HepG2 (cell line): ENCODE data around the gene MYADML2. TPM values are rescaled to one million over a fixed set of nuclear protein-coding genes. Genes with fewer than 3 reads are reported as not detected.

Source experiments
- AKAP8 ChIP-seq: sonication (generic); formaldehyde crosslinking; IDR thresholded peaks from 2 replicates; pipeline ENCODE4 v1.5.1; 2020; ENCODE audit warnings: mild to moderate bottlenecking, missing genetic modification reagents
- AKNA ChIP-seq: sonication (generic); formaldehyde crosslinking; IDR thresholded peaks from 2 replicates; pipeline ENCODE4 v1.4.0; 2020; ENCODE audit warnings: missing genetic modification reagents, borderline replicate concordance
- ATF5 ChIP-seq: sonication (generic); formaldehyde crosslinking; IDR thresholded peaks from 2 replicates; pipeline ENCODE4 v1.4.0; 2020; ENCODE audit warnings: mild to moderate bottlenecking, low read depth, missing genetic modification reagents
- ETS1 ChIP-seq: sonication (generic); formaldehyde crosslinking; IDR thresholded peaks from 2 replicates; pipeline ENCODE4 v1.4.0; 2020; ENCODE audit warnings: missing genetic modification reagents
- MTF2 ChIP-seq: sonication (generic); formaldehyde crosslinking; IDR thresholded peaks from 2 replicates; pipeline ENCODE4 v1.5.0; 2020; ENCODE audit warnings: missing genetic modification reagents, borderline replicate concordance
- NKX3-1 ChIP-seq: sonication (generic); formaldehyde crosslinking; IDR thresholded peaks from 2 replicates; pipeline ENCODE4 v1.5.0; 2020; ENCODE audit warnings: missing genetic modification reagents
- POGK ChIP-seq: sonication (generic); formaldehyde crosslinking; conservative IDR thresholded peaks from 2 replicates; pipeline ENCODE4 v1.8.0; 2022; ENCODE audit warnings: mild to moderate bottlenecking, moderate library complexity, missing genetic modification reagents
- SCMH1 ChIP-seq: sonication (generic); formaldehyde crosslinking; IDR thresholded peaks from 2 replicates; pipeline ENCODE4 v1.9.0; 2021; ENCODE audit warnings: missing genetic modification reagents, mild to moderate bottlenecking, borderline replicate concordance
- U2AF2 ChIP-seq: fragments of 200-400 bp; formaldehyde crosslinking; IDR thresholded peaks from 2 replicates; pipeline ENCODE4 v1.6.1; 2017; ENCODE audit warnings: low read depth, mild to moderate bottlenecking, low read length
- ZMAT3 ChIP-seq: sonication (generic); formaldehyde crosslinking; conservative IDR thresholded peaks from 2 replicates; pipeline ENCODE4 v1.7.0; 2021; ENCODE audit warnings: missing genetic modification reagents
- ZNF10 ChIP-seq: sonication (generic); formaldehyde crosslinking; IDR thresholded peaks from 2 replicates; pipeline ENCODE4 v1.4.0; 2020; ENCODE audit warnings: mild to moderate bottlenecking, low read depth, missing genetic modification reagents, borderline replicate concordance
- ZNF12 ChIP-seq: sonication (generic); formaldehyde crosslinking; IDR thresholded peaks from 2 replicates; pipeline ENCODE4 v1.5.0; 2020; ENCODE audit warnings: missing genetic modification reagents
- ZNF292 ChIP-seq: sonication (generic); formaldehyde crosslinking; IDR thresholded peaks from 2 replicates; pipeline ENCODE4 v1.8.1; 2022; ENCODE audit warnings: mild to moderate bottlenecking, low read depth, missing genetic modification reagents, borderline replicate concordance
- ZNF317 ChIP-seq: sonication (generic); formaldehyde crosslinking; IDR thresholded peaks from 2 replicates; pipeline ENCODE4 v1.5.0; 2020; ENCODE audit warnings: mild to moderate bottlenecking, missing genetic modification reagents
- ZNF337 ChIP-seq: sonication (generic); formaldehyde crosslinking; IDR thresholded peaks from 2 replicates; pipeline ENCODE4 v1.5.1; 2020; ENCODE audit warnings: missing genetic modification reagents, low read depth, mild to moderate bottlenecking, borderline replicate concordance
- ZNF362 ChIP-seq: sonication (generic); formaldehyde crosslinking; IDR thresholded peaks from 2 replicates; pipeline ENCODE4 v1.4.0; 2020; ENCODE audit warnings: missing genetic modification reagents, mild to moderate bottlenecking, borderline replicate concordance
- ZNF563 ChIP-seq: sonication (generic); formaldehyde crosslinking; IDR thresholded peaks from 2 replicates; pipeline ENCODE4 v1.8.0; 2022; ENCODE audit warnings: mild to moderate bottlenecking, moderate library complexity, missing genetic modification reagents
- polyA plus RNA-seq, 8 experiments: library from polyadenylated mRNA; depleted of rRNA in 3 of 8; stranded (reverse) in 7 of 8; unstranded in 1 of 8; fragments of >200 nt; fragmentation: Illumina TruSeq in 4 of 8; extraction: Trizol in 4 of 8; gene quantifications; 2 replicates each; pipeline versions ENCODE4 v1.2.1 to v1.2.3, GENCODE V29; 2011 to 2016; ENCODE audit warnings: low read depth in 4 of 8, missing spikeins in 1 of 8, mixed read lengths in 1 of 8; ENCODE audit not compliant: insufficient read depth in 1 of 8
- total RNA-seq, 5 experiments: library from RNA; depleted of rRNA; stranded (reverse); fragments of >200 nt; fragmentation: Illumina TruSeq; extraction: Trizol; gene quantifications; 2 replicates each; pipeline ENCODE4 v1.2.3, GENCODE V29; 2016; ENCODE audit warnings: low read depth in 1 of 5

MYADML2 gene
- total and polyA plus RNA-seq, 2 of the 13 experiments (the other 11 are each of a cell fraction or from before 2014, with no cell fraction given) = not detected

- 0 out of 2 replicates have a peak, but pooled peaks have one; percentile 42 for TF ChIP-seq ATF5 (CRISPR knock-in tag)
- TF ChIP-seq AKAP8 = peak; percentile 54; the same call in 1 of the 2 replicates
- TF ChIP-seq AKNA (CRISPR knock-in tag) = no peak
- no peak for TF ChIP-seq ZNF10 (CRISPR knock-in tag)
- no peak for TF ChIP-seq MTF2 (CRISPR knock-in tag)
- TF ChIP-seq ZNF563 (CRISPR knock-in tag) = no peak
- no peak for TF ChIP-seq ZNF337
- no peak for TF ChIP-seq ZNF317 (CRISPR knock-in tag)
- no peak for TF ChIP-seq ZNF292 (CRISPR knock-in tag)
- TF ChIP-seq POGK = no peak; the same call in 1 of the 2 replicates
- TF ChIP-seq ZNF362 (CRISPR knock-in tag) = no peak
- no peak for TF ChIP-seq NKX3-1
- no peak; the same call in 1 of the 2 replicates for TF ChIP-seq ZMAT3 (CRISPR knock-in tag)
- TF ChIP-seq ETS1 (CRISPR knock-in tag) = no peak
- TF ChIP-seq U2AF2 = no peak
- no peak for TF ChIP-seq SCMH1
- TF ChIP-seq ZNF12 (CRISPR knock-in tag) = no peak
These were observed 22.2 kb downstream of the MYADML2 start (continued) for GRCh38 chr17:81924557-81925532.
